Choroid plexus epithelial cell (primary cell): ENCODE results near the gene TACO1.
A peak's percentile ranks its signal among the peaks of the same experiment; 100 is the strongest.

ENCODE experiments used
- DNase-seq: peaks from one replicate; pipeline ENCODE4 v3.0.0-alpha.2; 2010; ENCODE audit warnings: low read depth
- H3K4me3 ChIP-seq: 2 replicates; pipeline ENCODE4 v1.5.1; 2011; ENCODE audit warnings: low read depth, mild to moderate bottlenecking, control low read depth, low read length, moderate library complexity
- CTCF ChIP-seq: conservative IDR thresholded peaks from 2 replicates; pipeline ENCODE4 v1.5.1; 2011; ENCODE audit warnings: low read depth, mild to moderate bottlenecking, control low read depth, inconsistent platforms, low read length, moderate library complexity

TACO1 gene

GRCh38 chr17:63596856-63597586 is 3.7 kb upstream of the TACO1 start:
- no peak for DNase-seq
- H3K4me3 ChIP-seq = no peak overlapping the region
- TF ChIP-seq CTCF = no peak

- no peak for TF ChIP-seq CTCF
- DNase-seq = no peak
- H3K4me3 ChIP-seq = no peak overlapping the region
Observed at GRCh38 chr17:63598281-63598680, 2.4 kb upstream of the TACO1 start.

- DNase-seq = peak; percentile 29
- TF ChIP-seq CTCF = no peak
- H3K4me3 ChIP-seq = peak overlapping the region; percentile 92
Observed at GRCh38 chr17:63601439-63602371, 1.0 kb downstream of the TACO1 start.

GRCh38 chr17:63609816-63610573 is 9.3 kb downstream of the TACO1 start:
- H3K4me3 ChIP-seq = no peak overlapping the region
- no peak for DNase-seq
- TF ChIP-seq CTCF = no peak

GRCh38 chr17:63610854-63611253 is 10.2 kb downstream of the TACO1 start:
- no peak overlapping the region for H3K4me3 ChIP-seq
- DNase-seq = no peak
- TF ChIP-seq CTCF = no peak

GRCh38 chr17:63611354-63611753 is 10.7 kb downstream of the TACO1 start:
- no peak overlapping the region for H3K4me3 ChIP-seq
- TF ChIP-seq CTCF = no peak
- no peak for DNase-seq
